ENCODE measurements around the gene ACOT8. TPM values are rescaled to one million over a fixed set of nuclear protein-coding genes. Genes with fewer than 3 reads are reported as not detected.

The ACOT8 gene
- total RNA-seq, 4 donors from 2014 or later = 34.4 to 62.0 (median 44.3) TPM

- H3K27me3 ChIP-seq = no peaks in the 10 kb centered on the region
- no peaks in the 10 kb centered on the region for H3K4me1 ChIP-seq
- H3K36me3 ChIP-seq = peaks cover 86% of the 10 kb centered on the region
- no peaks in the 10 kb centered on the region for H3K9me3 ChIP-seq
- TF ChIP-seq POLR2AphosphoS5 (IDR thresholded peaks at IDR 0.05) = no peak
- no peak for TF ChIP-seq POLR2A (IDR thresholded peaks at IDR 0.05)
- TF ChIP-seq EP300 (IDR thresholded peaks at IDR 0.05) = no peak
- TF ChIP-seq, protein P1, sequence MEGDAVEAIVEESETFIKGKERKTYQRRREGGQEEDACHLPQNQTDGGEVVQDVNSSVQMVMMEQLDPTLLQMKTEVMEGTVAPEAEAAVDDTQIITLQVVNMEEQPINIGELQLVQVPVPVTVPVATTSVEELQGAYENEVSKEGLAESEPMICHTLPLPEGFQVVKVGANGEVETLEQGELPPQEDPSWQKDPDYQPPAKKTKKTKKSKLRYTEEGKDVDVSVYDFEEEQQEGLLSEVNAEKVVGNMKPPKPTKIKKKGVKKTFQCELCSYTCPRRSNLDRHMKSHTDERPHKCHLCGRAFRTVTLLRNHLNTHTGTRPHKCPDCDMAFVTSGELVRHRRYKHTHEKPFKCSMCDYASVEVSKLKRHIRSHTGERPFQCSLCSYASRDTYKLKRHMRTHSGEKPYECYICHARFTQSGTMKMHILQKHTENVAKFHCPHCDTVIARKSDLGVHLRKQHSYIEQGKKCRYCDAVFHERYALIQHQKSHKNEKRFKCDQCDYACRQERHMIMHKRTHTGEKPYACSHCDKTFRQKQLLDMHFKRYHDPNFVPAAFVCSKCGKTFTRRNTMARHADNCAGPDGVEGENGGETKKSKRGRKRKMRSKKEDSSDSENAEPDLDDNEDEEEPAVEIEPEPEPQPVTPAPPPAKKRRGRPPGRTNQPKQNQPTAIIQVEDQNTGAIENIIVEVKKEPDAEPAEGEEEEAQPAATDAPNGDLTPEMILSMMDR (IDR thresholded peaks at IDR 0.05) = no peak
- H3K27ac ChIP-seq = no peak overlapping the region
- DNase-seq (ENCODE audit: low spot score in 2 of 2) = no peak
- WGBS = 81% methylated on average over 11 of the region's 13 CpGs
- no peak overlapping the region for H3K4me3 ChIP-seq
These were observed 42.0 kb upstream of the ACOT8 start for GRCh38 chr20:45899046-45899835.

- Histone ChIP-seq H3K4me1 (peaks cover 1% of the 10 kb centered on the region), H3K36me3 (peaks cover 90% of the 10 kb centered on the region), H3K27ac (no peak overlapping the region), H3K9me3 (no peaks in the 10 kb centered on the region), H3K27me3 (no peaks in the 10 kb centered on the region), H3K4me3 (no peak overlapping the region)
- no peak for DNase-seq (ENCODE audit: low spot score in 2 of 2)
- 92% methylated on average over 12 of the region's 12 CpGs for WGBS
- TF ChIP-seq POLR2A (IDR thresholded peaks at IDR 0.05) (no peak), EP300 (IDR thresholded peaks at IDR 0.05) (no peak), POLR2AphosphoS5 (IDR thresholded peaks at IDR 0.05) (no peak)
- TF ChIP-seq, protein P1 (IDR thresholded peaks at IDR 0.05) = no peak
These were observed 41.1 kb upstream of the ACOT8 start for GRCh38 chr20:45898285-45898684.

GRCh38 chr20:45897692-45898091 lies 40.5 kb upstream of the ACOT8 start:
- DNase-seq (ENCODE audit: low spot score in 2 of 2) = no peak
- Histone ChIP-seq H3K36me3 (peaks cover 92% of the 10 kb centered on the region), H3K4me3 (no peak overlapping the region), H3K27ac (no peak overlapping the region), H3K4me1 (peaks cover 7% of the 10 kb centered on the region), H3K27me3 (no peaks in the 10 kb centered on the region), H3K9me3 (no peaks in the 10 kb centered on the region)
- TF ChIP-seq POLR2AphosphoS5 (IDR thresholded peaks at IDR 0.05) (no peak), POLR2A (IDR thresholded peaks at IDR 0.05) (no peak), EP300 (IDR thresholded peaks at IDR 0.05) (no peak)
- TF ChIP-seq, protein P1 (IDR thresholded peaks at IDR 0.05) = no peak
- 90% methylated on average over 7 of the region's 7 CpGs for WGBS

- Histone ChIP-seq H3K27ac (no peak overlapping the region), H3K27me3 (no peaks in the 10 kb centered on the region), H3K4me1 (peaks cover 11% of the 10 kb centered on the region), H3K4me3 (no peak overlapping the region), H3K36me3 (peaks cover 90% of the 10 kb centered on the region), H3K9me3 (no peaks in the 10 kb centered on the region)
- TF ChIP-seq POLR2AphosphoS5 (IDR thresholded peaks at IDR 0.05) (no peak), POLR2A (IDR thresholded peaks at IDR 0.05) (no peak)
- TF ChIP-seq, protein P1 (IDR thresholded peaks at IDR 0.05) = no peak
- 92% methylated on average over 2 of the region's 2 CpGs for WGBS
- DNase-seq (ENCODE audit: low spot score in 2 of 2) = no peak
These were observed 40.1 kb upstream of the ACOT8 start for GRCh38 chr20:45897289-45897688.

DNA sequence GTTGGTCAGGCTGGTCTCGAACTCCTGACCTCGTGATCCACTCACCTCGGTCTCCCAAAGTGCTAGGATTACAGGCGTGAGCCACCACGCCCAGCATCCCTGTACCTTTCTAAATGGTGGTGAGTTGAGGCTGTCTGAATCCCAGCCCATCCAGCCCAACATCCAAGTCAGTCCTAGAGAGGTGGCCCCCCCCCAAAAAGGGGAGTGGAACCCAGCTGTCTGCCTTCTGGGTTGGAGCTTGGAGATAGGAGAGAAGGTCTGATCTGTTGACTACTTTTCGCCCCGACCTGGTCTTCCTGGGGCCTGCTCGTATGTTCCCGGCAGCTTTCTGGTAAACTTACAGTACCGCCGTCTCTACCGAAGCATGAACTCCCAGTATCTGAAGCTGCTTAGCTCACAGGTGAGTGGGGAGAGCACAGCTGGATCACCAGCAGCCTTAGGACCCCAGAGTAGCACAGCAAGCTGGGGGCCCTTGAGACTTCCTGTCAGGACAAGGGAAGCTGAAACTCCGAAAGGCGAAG lies 39.5 kb upstream of the ACOT8 start:
- no peak overlapping the region for H3K27ac ChIP-seq
- TF ChIP-seq POLR2A (IDR thresholded peaks at IDR 0.05) (no peak), POLR2AphosphoS5 (IDR thresholded peaks at IDR 0.05) (no peak), EP300 (IDR thresholded peaks at IDR 0.05) (no peak)
- TF ChIP-seq, protein P1 (IDR thresholded peaks at IDR 0.05) = no peak
- H3K36me3 ChIP-seq = peaks cover 84% of the 10 kb centered on the region
- no peaks in the 10 kb centered on the region for H3K27me3 ChIP-seq
- no peak for DNase-seq (ENCODE audit: low spot score in 2 of 2)
- H3K9me3 ChIP-seq = no peaks in the 10 kb centered on the region
- 89% methylated on average over 14 of the region's 14 CpGs for WGBS
- no peak overlapping the region for H3K4me3 ChIP-seq
- H3K4me1 ChIP-seq = peaks cover 17% of the 10 kb centered on the region
